Activated T-helper 1 cell treated with anti-CD3 and anti-CD28 coated beads, Interleukin-12 subunit alpha, Interleukin-12 subunit beta, Interleukin-2, Interleukin-4 antibody, amounts not matched to agents 30 ng/mL and 10 ng/mL and 1 ng/mL, durations not matched to agents 14 hours and 24 hours and 36 hours (primary cell): ENCODE results near the gene BLOC1S4. TPM values are rescaled to one million over a fixed set of nuclear protein-coding genes. Genes with fewer than 3 reads are reported as not detected.

Source experiments
- DNase-seq: peaks from one replicate; pipeline ENCODE4 v3.0.0; 2021; ENCODE audit warnings: low spot score
- H3K27ac Mint-ChIP-seq: one replicate; pipeline ENCODE4 v1.8.0; 2021; ENCODE audit warnings: mild to moderate bottlenecking, mixed read lengths
- H3K27me3 Mint-ChIP-seq: one replicate; pipeline ENCODE4 v1.8.0; 2022; ENCODE audit warnings: mild to moderate bottlenecking, moderate library complexity, mixed read lengths; ENCODE audit not compliant: insufficient read depth
- H3K36me3 Mint-ChIP-seq: one replicate; pipeline ENCODE4 v1.8.0; 2021; ENCODE audit warnings: low read depth, mixed read lengths
- H3K4me1 Mint-ChIP-seq: one replicate; pipeline ENCODE4 v1.8.0; 2021; ENCODE audit warnings: low read depth, mixed read lengths
- H3K4me3 Mint-ChIP-seq: one replicate; pipeline ENCODE4 v1.8.0; 2021; ENCODE audit warnings: mild to moderate bottlenecking, moderate library complexity, mixed read lengths
- H3K9me3 Mint-ChIP-seq: one replicate; pipeline ENCODE4 v1.8.0; 2021; ENCODE audit warnings: mixed read lengths
- intact Hi-C: fragments of 100-400 bp; cut with micrococcal nuclease; formaldehyde crosslinking; loops from one replicate; pipeline ENCODE4 v1.15.1; 2024
- total RNA-seq: library from RNA; stranded (reverse); gene quantifications from 2 replicates; pipeline ENCODE4 v1.2.3, GENCODE V29; 2022

The BLOC1S4 gene
- total RNA-seq, 1 donor from 2014 or later: 21.5 TPM

DNA sequence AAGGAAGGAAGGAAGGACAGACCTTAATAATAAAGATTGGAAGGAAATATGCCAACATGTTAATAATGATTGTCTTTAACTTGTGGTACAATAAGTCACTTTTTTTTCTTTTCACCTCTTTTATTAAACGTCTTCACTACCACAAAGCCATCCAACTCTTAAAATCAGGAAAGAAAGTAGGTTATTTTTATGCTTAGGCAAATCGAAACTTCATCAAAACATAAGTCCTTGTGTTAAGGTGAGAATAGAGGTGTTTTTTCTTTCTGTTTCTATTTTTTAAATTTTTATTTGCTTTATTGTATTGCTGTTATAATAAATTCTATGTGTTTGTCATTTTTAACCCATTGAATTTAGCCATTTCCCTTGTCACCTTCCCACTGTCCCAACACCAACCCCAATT is 26.5 kb downstream of the BLOC1S4 start:
- H3K4me3 Mint-ChIP-seq: no peak overlapping the region
- H3K9me3 Mint-ChIP-seq: peaks cover 3% of the 10 kb centered on the region
- intact Hi-C loops: no loop called here
- H3K4me1 Mint-ChIP-seq: peaks cover 5% of the 10 kb centered on the region
- H3K36me3 Mint-ChIP-seq: no peaks in the 10 kb centered on the region
- no peak overlapping the region for H3K27ac Mint-ChIP-seq
- no peak for DNase-seq
- H3K27me3 Mint-ChIP-seq: peaks cover 19% of the 10 kb centered on the region

- Mint-ChIP-seq H3K27ac (no peak overlapping the region), H3K4me3 (no peak overlapping the region), H3K4me1 (peaks cover 5% of the 10 kb centered on the region), H3K36me3 (no peaks in the 10 kb centered on the region), H3K27me3 (peaks cover 16% of the 10 kb centered on the region), H3K9me3 (peaks cover 3% of the 10 kb centered on the region)
- DNase-seq: no peak
- intact Hi-C loops: no loop called here
Observed at GRCh38 chr4:6742989-6743388, 27.0 kb downstream of the BLOC1S4 start.

DNA sequence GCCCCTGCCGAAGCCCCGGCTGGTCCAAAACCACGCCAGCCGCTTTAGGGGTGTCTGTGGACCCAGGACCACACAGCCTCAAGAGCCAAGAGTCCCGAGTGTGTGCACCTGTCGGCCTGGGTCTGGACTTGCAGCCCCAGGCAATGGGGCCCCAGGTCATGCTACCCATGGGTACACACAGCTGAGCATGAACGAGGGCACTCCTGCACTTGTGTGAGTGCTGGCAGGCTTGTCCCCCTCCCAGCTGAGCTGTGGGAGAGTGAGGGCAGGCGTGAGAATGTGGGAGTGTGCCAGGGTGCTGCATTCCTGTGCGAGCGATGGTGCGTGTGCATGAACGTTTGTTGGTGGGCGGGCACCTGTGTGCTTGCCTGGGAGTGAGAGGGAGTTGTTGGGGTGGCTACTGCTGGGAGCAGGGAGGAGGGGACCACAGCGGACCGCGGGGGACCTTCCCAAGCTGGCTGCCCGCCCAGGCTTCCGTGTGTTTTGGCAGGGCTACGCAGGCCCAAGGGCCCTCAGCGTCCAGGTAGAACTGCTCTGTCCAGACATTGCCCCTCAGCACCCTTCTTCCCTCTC is 30.8 kb downstream of the BLOC1S4 start:
- no peak for DNase-seq
- Mint-ChIP-seq H3K4me3 (no peak overlapping the region), H3K27me3 (peaks cover 7% of the 10 kb centered on the region), H3K9me3 (no peaks in the 10 kb centered on the region), H3K27ac (no peak overlapping the region), H3K36me3 (no peaks in the 10 kb centered on the region), H3K4me1 (peaks cover 13% of the 10 kb centered on the region)
- intact Hi-C loops: no loop called here

- no peaks in the 10 kb centered on the region for H3K9me3 Mint-ChIP-seq
- no peak overlapping the region for H3K27ac Mint-ChIP-seq
- DNase-seq: no peak
- H3K4me1 Mint-ChIP-seq: peaks cover 15% of the 10 kb centered on the region
- intact Hi-C loops: no loop called here
- no peak overlapping the region for H3K4me3 Mint-ChIP-seq
- peaks cover 5% of the 10 kb centered on the region for H3K27me3 Mint-ChIP-seq
- H3K36me3 Mint-ChIP-seq: no peaks in the 10 kb centered on the region
Observed at GRCh38 chr4:6747294-6748051, 31.5 kb downstream of the BLOC1S4 start.

- H3K4me1 Mint-ChIP-seq: peaks cover 15% of the 10 kb centered on the region
- no peak overlapping the region for H3K27ac Mint-ChIP-seq
- H3K9me3 Mint-ChIP-seq: no peaks in the 10 kb centered on the region
- no peak overlapping the region for H3K4me3 Mint-ChIP-seq
- intact Hi-C loops: no loop called here
- H3K36me3 Mint-ChIP-seq: no peaks in the 10 kb centered on the region
- peaks cover 5% of the 10 kb centered on the region for H3K27me3 Mint-ChIP-seq
- DNase-seq: no peak
Observed at GRCh38 chr4:6748286-6748685, 32.3 kb downstream of the BLOC1S4 start.

DNA sequence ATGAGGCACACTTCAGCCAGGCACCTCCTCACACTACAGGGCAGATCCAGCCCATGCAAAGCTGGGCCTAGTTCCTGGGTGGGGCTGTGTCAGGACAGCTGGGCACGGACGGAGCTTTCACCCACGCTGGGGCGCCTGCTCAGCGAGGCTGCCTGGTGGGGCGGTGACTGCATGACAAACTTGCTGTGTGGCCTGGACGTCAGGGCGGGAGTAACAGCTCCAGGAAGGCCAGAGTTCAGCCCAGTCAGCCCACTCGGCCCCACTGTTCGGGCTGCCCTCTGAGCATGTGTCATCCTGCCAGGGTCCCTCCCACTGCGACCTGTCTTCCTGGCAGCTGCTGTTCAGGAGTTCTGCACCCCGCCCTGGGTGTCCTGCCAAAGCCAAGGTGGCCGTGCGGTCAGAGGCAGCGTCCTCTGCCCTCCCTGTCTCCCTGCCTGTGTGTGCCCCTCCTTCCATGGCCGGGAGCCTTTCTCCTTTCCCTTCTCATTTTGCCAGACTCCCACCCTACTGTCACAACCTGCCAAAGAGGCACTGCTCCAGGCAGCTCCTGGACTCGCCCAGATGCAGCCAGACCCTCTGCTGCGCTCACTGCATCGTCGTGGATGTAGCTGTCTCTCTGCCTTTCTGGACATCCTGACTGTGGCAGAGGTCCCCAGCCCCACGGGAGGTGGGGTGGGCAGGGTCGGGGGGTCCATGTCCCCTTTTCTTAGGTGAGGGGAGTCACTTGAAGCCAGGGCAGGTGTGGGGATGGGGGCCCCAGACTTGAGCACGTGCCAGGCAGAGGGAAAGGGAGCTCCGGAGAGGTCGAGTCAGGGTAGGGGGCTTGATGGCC is 33.6 kb downstream of the BLOC1S4 start:
- H3K27ac Mint-ChIP-seq: no peak overlapping the region
- intact Hi-C loops: no loop called here

DNA sequence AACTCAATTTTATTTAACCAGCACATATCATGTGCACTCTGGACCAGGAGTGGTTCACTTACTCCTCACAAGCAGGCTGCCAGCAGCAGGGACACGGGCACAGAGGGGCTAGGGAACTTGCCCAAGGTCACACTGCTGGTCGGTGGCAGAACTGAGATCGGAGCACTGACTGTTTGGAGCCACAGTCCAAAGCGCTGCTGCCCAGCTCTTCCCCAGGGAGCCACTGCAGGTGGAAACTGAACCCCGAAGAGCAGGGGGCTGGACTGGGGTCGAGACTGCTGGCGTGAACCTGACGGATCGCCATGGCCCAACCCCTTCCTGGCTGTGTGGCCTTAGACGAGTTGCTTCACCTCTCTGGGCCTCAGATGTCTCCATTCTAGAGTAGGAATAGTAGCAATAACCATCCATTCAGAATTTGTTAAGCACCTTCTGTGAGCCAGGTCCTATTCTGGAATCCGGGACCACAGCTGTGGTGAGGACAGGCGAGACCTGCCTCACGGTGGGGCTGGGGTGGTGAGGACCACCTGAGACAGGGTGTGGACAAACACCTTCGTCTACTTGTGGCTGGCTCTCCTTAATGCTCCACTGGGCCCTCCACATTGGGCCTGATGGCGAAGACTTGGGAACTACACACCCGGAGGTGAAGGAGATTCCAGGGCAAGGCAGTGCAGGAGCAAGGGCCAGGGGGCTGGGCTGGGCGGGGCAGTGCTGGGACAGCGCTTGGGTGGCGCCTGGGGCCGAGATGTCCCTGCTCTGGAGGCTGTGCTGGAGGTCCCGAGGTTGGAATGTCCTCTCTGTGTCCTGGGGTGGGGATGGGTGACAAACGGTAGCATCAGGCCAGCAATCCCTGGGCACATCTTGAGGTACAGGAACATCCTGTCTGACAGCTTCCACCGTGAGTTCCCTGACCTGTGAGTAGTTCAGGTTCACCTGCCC is 34.6 kb downstream of the BLOC1S4 start:
- intact Hi-C loops: no loop called here
- Mint-ChIP-seq H3K9me3 (no peaks in the 10 kb centered on the region), H3K4me3 (no peak overlapping the region), H3K27me3 (peaks cover 4% of the 10 kb centered on the region), H3K36me3 (no peaks in the 10 kb centered on the region), H3K27ac (no peak overlapping the region), H3K4me1 (peaks cover 15% of the 10 kb centered on the region)
- DNase-seq: no peak

More for the DNA sequence above, 33.6 kb downstream of the BLOC1S4 start:
- no peaks in the 10 kb centered on the region for H3K36me3 Mint-ChIP-seq
- H3K9me3 Mint-ChIP-seq: no peaks in the 10 kb centered on the region
- H3K4me3 Mint-ChIP-seq: no peak overlapping the region
- H3K4me1 Mint-ChIP-seq: peaks cover 15% of the 10 kb centered on the region
- H3K27me3 Mint-ChIP-seq: peaks cover 6% of the 10 kb centered on the region
- no peak for DNase-seq

DNA sequence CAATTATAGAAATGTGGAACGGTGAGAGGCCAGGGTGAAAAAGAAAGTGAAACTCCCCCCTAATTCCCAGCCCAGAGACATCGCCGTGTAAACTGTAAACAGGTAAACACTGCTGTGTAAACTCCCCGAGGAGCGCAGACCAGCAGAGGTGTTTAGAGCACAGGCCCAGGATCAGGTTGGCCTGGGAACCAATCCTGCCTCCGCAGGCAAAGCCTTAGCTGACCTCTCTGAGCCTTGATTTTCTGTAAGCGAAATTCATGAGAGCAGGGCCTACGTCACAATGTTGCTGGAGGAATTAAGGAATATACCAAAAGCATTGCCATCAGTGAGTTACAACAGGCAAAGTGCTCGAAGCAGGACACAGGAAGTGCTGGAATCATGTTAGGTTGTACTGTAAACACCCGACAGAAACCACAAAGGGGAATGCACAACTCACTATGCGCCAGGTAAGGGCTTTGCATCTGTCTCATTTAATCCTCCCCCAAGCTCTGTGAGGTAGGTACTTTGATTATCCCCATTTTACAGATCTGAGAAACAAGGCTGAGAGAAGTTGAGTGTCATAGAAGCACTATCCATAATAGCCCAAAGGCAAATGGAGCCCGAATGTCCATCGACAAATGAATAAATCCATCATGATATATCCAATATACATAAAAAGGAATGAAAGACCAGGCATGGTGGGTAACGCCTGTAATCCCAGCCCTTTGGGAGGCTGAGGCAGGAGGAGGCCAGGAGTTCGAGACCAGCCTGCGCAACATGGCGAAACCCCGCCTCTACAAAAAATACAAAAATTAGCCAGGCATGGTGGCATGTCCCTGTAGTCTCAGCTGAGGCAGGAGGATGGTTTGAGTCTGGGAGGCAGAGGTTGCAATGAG is 35.9 kb downstream of the BLOC1S4 start:
- intact Hi-C loops: no loop called here
- no peaks in the 10 kb centered on the region for H3K9me3 Mint-ChIP-seq
- H3K27me3 Mint-ChIP-seq: peaks cover 4% of the 10 kb centered on the region
- peak overlapping the region; percentile 50 for H3K27ac Mint-ChIP-seq
- H3K4me3 Mint-ChIP-seq: peak overlapping the region; percentile 23
- H3K4me1 Mint-ChIP-seq: peaks cover 15% of the 10 kb centered on the region
- H3K36me3 Mint-ChIP-seq: no peaks in the 10 kb centered on the region
- no peak for DNase-seq

DNA sequence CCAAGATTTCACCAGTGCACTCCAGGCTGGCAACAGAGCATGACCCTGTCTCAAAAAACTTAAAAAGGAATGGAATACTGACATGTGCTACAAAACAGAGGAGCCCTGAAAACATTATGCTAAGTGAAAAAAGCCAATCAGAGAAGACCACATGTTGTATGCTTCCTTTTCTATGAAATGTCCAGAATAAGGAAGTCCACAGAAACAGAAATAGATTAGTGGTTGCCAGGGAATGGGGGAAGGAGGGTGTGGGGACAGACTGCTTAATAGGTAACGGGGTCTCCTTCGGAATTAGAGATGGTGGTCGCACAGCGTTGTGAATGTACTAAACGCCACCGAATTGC is 36.5 kb downstream of the BLOC1S4 start:
- H3K36me3 Mint-ChIP-seq: no peaks in the 10 kb centered on the region
- no peak for DNase-seq
- intact Hi-C loops: no loop called here
- no peaks in the 10 kb centered on the region for H3K9me3 Mint-ChIP-seq
- H3K4me3 Mint-ChIP-seq: no peak overlapping the region
- H3K4me1 Mint-ChIP-seq: peaks cover 15% of the 10 kb centered on the region
- no peak overlapping the region for H3K27ac Mint-ChIP-seq
- peaks cover 4% of the 10 kb centered on the region for H3K27me3 Mint-ChIP-seq

- Mint-ChIP-seq H3K27me3 (peaks cover 3% of the 10 kb centered on the region), H3K4me3 (no peak overlapping the region), H3K27ac (no peak overlapping the region), H3K4me1 (peaks cover 15% of the 10 kb centered on the region), H3K9me3 (no peaks in the 10 kb centered on the region), H3K36me3 (no peaks in the 10 kb centered on the region)
- no peak for DNase-seq
- intact Hi-C loops: no loop called here
Observed at GRCh38 chr4:6753103-6753560, 37.2 kb downstream of the BLOC1S4 start.

DNA sequence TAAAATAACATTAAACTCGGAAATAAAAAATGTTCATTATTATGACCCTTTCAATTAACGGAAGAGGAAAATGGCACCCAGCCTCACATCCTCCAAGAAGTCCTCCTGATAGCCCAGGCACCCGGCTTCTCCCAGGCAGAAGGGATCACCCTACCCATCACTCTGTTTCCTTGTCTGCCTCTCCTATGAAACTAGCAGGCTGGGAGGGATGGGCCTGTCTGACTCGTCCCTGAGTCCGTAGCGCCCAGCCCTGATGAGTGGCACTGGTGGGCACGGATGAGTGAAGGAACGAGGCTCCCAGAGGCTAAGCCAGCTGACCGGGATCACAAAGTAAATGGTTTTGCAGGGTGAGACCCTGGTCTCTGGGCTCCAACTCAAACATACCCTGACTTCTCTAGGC is 37.9 kb downstream of the BLOC1S4 start:
- H3K36me3 Mint-ChIP-seq: no peaks in the 10 kb centered on the region
- H3K27ac Mint-ChIP-seq: no peak overlapping the region
- peaks cover 3% of the 10 kb centered on the region for H3K27me3 Mint-ChIP-seq

More for the DNA sequence above, 37.9 kb downstream of the BLOC1S4 start:
- Mint-ChIP-seq H3K4me1 (peaks cover 15% of the 10 kb centered on the region), H3K4me3 (no peak overlapping the region), H3K9me3 (no peaks in the 10 kb centered on the region)
- DNase-seq: no peak
- intact Hi-C loops: no loop called here
